ENCODE results near the gene USP19.
A peak's percentile ranks its signal among the peaks of the same experiment; 100 is the strongest.

Gene USP19, protein sequence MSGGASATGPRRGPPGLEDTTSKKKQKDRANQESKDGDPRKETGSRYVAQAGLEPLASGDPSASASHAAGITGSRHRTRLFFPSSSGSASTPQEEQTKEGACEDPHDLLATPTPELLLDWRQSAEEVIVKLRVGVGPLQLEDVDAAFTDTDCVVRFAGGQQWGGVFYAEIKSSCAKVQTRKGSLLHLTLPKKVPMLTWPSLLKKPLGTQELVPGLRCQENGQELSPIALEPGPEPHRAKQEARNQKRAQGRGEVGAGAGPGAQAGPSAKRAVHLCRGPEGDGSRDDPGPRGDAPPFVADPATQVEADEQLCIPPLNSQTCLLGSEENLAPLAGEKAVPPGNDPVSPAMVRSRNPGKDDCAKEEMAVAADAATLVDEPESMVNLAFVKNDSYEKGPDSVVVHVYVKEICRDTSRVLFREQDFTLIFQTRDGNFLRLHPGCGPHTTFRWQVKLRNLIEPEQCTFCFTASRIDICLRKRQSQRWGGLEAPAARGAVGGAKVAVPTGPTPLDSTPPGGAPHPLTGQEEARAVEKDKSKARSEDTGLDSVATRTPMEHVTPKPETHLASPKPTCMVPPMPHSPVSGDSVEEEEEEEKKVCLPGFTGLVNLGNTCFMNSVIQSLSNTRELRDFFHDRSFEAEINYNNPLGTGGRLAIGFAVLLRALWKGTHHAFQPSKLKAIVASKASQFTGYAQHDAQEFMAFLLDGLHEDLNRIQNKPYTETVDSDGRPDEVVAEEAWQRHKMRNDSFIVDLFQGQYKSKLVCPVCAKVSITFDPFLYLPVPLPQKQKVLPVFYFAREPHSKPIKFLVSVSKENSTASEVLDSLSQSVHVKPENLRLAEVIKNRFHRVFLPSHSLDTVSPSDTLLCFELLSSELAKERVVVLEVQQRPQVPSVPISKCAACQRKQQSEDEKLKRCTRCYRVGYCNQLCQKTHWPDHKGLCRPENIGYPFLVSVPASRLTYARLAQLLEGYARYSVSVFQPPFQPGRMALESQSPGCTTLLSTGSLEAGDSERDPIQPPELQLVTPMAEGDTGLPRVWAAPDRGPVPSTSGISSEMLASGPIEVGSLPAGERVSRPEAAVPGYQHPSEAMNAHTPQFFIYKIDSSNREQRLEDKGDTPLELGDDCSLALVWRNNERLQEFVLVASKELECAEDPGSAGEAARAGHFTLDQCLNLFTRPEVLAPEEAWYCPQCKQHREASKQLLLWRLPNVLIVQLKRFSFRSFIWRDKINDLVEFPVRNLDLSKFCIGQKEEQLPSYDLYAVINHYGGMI (N-terminal part only)

DNA sequence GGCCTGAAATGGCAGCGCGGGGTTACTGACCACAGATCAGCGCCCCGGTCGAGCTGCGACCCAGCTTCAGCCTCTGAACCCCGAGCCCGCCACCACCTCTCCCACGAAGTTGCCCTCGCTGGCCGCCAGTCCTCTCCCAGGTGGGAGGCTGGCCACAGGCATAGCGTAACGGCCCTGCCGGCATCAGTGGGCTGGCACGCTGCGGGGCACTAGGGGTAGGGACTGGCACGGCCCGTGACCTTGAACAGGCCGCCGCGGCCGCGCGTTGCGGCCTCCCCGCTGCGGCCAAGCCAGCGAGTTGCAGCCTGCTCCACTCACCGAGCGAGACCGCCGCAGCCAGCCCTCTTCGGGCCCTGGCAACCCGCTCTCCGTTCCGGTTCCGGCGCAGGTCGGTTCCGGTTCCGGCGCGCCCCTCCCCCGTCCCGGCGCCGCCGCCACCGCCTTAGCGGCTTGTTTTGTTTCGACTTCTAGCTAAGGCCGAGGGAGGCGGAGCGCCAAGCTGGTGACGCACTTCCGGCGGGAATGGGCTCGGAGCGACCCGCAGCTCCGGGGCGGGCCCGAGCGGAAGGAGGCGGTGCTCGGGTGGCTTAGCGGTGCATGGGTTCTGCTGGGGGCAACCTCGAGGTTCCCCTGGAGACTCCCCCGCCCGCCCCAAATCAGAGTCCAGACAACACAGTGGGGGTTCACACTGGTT, at the start of gene USP19:
Gene USP19, minus strand, starts transcription at position 386 of the 694 bp plus-strand sequence. CDS start 1,678 bp downstream, outside the sequence.
- peak; percentile 39 to 96 (median 90) for DNase-seq

DNA sequence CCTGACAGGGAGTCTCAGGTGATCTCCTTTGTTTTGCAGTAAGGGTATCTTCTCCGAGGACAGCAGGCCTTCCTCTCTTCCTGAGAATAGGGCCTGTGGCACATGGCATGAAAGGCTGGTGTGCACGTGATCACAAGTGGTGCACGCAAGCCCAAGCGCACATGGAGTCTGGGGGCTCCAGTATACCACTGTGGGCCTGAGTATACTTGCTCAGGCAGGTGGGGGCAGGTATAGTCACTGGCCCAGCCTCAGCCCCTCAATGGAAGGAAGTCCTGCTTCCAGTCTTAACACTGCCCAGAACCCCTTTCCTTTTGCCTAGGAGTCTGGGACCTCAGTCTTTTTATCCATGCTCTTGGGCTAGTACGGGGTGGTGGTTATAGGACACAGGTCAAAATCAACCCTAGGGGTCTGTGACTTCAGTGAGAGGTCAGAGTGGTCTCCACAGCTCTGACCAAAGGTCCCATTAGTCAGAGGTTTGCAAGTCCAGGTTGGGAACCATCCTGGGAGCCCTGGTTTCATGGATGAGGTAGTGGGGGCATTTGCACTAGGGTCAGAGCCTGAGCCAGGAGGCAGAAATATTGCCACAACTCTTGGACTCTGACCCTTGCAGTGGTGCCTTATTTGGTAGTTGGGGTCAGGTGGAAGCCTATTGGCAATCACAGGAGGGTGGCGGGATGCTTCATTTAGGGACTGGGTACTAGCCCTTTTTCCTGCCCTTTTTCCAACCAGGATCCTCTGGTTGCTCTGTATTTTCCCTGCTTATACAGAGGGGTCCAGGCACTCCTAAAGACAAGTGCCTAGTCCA, 46.3 kb upstream of the USP19 start:
- DNase-seq = no peak

DNA sequence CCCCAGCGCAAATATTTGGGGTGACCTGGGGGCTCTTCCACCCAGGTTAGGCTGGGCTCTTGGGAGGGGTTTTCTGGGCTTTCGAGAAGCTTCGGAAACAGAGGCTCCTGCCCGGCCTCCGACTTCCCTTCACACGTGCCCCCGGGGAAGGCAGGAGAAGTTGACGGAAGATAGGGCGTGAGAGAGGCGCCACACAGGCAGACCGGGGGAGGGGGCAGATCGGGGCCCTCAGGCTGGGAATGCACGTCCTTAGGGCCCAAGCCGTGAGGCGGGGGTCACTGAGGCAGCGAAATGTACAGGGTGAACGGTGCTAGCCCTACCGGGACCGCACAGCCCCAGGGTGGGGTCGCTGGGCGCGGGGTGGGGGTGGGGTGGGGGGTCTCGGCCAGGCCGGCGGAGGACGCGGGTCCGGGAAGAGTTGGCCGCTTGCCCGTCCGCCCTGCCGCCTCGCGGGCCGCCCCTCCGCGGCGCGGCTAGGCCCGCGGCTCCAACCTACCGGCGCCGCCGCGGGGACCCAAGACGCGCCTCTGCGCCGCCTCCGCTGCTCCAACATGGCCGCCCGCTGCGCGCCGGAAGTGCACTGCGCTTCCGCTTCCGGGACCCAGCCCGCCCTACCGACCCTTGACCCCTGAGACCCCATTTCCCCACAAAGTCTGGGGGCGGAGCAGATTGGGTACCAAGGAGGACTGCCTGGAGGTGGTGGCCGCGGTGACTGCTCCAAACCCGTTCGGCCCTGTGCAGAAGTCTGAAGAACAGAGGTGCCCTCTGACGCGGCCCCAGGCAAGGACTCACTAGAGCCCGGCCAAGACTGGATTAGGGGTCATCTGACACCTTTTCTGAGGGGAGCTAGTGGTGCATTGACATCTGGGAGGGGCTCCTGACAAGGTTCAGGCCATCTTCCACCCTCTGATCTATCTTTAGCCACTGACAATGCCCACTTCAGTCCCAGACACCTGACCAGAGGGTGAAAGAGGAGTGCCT, 45.4 kb upstream of the USP19 start, which contains the start of gene CCDC71:
Gene CCDC71, minus strand, starts transcription at position 561 of the 981 bp plus-strand sequence. CDS start 2,123 bp downstream, outside the sequence.
- peak in 49 of 56 donors; percentile 11 to 80 (median 51) for DNase-seq

DNA sequence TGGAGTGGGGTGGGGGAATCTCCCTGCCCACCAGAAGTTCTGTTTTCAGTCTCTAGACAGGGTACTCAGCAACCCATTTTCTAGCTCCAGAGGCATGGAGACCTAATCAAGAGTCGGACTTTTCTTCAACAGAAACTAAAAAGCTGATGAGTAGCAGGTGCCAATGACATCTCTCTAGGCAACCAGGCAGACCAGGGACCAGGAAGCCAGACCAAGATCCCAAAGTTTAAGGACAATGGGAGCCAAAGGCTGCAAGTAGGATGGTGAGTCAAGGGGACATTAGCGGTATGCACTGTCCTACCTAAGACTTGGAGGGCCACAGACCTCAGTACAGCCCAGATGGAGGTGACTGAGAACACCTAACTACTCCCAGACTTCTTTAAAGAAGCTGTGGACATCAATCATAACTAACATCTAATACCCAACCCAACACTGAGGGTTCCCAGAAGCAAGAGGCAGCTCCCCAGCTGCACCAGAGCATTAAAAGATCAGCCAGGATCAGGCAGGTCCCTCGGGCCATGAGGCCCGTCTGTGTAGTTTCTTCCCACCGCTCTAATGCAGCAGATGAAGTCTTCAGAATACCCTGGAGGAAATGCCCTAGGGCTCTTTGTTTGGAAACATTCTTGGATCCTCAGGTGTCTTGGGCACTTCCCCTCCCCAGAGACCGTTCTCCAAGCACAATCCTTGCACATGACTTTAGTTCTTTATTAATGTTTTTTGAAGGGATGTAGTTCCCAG, 44.5 kb upstream of the USP19 start:
- no peak for DNase-seq

DNA sequence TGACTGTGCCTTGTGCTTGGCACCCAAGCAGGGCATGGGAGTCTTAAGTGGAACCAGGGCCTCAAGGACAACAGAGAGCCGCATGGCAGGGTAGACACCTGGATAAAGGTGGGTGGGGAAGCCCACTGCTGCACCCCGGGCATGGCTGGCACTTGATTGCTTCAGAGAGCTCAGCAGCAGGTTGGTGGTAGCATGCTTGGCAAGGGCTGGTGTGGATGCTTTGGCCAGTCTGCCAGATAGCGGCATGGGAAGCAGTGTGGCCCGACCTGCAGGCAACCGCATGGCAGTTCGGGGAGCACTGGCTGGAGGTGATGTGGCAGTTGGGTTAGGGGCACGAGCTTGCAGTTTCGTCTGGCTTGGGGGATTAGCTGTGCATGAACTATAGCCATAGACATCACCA, 43.0 kb upstream of the USP19 start:
- DNase-seq = no peak

DNA sequence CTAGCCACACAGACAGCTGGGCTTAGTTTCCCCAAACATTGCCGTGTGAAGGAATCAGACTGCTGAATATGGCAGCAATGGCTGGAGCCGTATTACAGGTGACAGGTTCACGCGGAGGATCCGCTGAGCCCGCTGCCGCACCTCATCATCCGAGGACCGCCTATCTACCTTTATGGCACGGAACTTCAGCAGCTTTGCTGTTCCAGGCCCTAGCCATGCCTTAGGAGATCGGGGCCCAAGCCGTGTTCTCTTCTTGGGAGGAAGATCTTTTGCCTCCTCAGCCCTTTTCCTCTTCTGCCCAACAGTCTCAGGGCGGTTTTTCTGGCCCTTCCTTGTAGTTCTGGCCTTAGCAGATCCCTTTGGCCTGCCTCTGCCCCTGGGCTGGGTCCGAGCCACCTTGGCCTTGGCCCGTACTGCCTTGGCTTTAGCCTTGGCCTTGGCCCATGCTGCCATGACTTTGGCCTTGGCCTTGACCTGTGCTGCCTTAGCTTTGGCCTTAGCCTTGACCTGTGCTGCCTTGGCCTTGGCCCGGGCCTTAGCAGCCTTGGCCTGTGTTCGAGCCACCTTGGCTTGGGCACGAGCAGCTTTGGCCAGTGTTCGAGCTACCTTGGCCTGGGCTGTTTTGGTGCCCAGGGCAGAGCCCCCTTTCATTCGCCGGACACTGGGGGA, 42.3 kb upstream of the USP19 start:
- DNase-seq = no peak

DNA sequence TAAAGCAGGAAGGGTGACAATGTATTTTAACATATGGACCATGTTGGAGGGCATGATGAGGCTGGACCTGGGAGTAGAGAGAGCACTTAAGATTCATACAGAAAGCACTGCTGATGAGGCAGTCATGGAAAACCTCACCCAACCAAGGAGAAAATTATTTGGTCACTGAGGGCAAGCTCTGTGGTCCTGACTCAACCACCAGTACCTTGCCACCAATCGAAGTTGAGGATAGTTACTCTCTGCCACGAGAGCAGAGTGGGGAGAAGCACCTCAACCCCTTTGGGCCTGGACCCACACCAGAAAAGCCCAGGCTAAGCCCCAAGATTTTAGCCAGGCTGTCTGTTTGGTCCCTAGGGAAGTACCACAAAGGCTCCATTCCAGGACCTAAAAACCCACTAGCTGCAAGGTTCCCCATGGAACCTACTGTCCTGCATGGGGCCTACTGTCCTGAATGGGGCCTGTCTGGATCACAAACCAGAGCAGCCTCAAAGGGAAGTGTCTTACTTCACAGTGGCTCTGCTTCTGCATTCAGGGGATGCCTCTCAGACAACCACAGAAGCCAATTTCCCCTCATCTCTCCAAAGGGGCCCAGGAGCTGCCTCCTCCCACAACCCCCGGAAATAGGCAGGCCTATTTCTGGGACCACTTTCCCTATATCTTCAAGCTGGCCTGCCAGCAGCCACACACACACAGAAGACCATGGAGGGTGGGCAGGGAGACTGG, 41.3 kb upstream of the USP19 start:
- DNase-seq = peak in 1 of 56 donors; percentile 13

DNA sequence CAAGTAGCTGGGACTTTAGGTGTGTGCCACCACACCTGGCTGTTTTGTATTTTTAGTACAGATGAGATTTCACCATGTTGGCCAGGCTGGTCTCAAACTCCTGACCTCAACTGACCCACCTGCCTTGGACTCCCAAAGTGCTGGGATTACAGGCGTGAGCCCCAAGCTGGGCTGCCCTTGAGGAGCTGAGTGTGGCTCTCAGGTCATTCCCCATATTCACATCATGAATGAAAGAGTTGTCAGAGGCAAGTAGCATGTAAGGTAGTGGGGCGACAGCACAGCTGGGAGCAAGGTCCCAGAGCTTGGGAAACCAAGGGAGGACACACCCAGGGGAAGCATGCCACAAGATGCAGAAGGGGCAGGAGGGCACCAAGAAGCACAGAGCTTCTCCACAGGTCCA, 40.6 kb upstream of the USP19 start:
- DNase-seq = no peak

DNA sequence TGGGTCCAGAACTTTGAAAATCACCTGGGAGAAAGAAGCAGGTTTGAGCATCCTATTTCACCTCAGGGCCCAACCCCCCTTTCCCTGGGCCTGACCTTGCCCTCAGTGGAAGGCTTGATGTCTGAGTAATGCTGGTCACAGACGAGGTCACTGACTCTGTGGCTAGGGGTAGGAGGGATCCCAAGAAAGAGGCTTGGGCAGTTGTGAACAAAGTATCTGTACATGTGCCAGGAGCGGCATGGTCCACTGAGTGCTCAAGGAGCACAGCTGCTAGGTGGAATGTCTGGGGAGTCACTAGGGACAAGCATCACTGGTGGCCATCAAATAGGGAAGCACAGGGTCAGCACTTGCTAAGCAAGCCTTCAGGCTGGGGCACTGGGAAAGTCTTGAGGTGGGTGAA, 38.2 kb upstream of the USP19 start:
- no peak for DNase-seq

DNA sequence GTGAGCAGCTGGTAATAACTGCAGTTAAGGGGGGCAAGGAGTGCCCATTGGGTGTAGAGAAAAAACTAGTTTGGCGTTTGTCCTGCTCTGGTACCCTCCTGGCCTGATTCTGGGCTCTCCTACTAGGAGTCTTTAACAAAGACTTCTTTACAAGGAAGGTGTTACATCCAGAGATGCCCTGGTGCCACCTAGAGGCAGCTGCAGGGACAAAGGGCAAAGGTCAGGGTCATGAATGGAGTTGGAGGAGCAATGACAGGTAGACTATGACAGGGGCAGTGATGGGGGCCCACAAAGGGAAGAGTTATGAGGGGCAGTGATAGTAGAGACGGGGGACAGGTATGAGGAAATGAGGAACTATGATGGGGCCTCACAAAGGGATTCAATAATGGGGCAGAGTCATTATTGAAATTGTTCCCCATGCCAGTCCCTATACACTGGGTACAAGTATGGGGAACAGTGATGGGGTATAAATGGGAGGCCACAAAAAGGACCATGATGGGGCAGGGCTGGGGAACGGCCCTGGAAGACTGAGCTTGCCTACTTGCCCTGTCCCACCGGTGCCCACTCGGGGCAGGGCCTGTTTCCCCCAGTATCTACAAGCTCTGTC, 37.6 kb upstream of the USP19 start:
- peak in 6 of 56 donors; percentile 7 to 20 (median 12) for DNase-seq

DNA sequence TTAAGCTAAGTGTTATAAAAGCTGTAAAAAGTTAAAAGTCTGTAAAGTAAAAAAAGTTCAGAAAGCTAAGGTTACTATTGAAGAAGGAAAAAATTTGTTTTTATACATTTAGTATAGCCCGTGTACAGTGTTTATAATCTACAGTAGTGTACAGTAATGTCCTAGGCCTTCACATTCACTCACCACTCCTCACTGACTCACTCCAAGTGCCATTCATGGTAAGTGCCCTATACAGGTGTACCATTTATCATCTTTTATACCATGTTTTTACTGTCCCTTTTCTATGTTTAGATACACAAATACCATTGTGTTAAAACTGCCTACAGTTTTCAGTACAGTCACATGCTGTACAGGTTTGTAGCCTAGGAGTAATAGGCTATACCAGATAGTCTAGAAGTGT, 36.7 kb upstream of the USP19 start:
- no peak for DNase-seq

DNA sequence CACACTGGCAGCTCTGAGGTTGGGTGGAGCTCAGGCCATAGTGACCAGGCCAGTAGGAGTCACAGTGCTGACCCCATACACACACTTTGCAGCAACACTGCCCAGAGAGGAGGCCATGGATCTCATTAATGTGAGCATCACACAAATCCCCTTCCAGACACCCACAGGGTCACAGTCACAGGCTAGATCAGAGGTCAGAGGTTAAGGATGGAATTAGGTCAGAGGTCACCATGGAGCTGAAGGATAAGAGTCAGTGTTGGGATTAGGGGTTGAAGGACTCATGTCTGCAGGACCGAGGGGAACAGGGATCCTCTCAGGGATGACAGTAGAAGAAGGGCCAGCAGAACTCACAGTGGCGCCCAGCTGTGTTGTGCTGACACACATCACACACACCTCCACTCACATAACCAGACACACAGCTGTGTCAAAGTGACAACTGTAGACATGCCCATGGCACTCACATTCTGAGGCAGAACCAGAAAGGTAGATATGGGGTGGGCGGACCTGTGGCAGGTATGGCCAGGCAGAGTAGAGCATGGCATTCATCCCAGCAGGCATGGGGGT, 32.8 kb upstream of the USP19 start:
- no peak for DNase-seq

DNA sequence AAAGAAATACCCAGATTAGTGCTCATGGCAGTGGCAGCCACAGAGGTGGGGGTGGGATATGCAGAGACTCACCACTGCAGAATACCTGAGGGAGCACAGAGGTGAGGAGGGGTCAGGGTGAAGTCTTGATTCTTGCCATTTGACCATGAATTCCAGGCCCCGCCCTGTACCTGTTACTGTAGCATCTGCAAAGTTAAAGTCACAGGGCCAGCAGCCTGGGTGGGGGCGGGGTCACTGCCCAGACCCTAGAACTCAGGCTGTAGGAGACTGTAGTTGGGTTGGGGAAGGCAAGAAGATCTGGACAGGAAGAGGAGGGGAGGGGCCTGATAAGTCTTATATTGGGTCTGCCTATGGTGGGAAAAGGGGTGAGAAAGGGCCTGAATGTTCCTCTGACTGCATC, 31.0 kb upstream of the USP19 start:
- DNase-seq = no peak

DNA sequence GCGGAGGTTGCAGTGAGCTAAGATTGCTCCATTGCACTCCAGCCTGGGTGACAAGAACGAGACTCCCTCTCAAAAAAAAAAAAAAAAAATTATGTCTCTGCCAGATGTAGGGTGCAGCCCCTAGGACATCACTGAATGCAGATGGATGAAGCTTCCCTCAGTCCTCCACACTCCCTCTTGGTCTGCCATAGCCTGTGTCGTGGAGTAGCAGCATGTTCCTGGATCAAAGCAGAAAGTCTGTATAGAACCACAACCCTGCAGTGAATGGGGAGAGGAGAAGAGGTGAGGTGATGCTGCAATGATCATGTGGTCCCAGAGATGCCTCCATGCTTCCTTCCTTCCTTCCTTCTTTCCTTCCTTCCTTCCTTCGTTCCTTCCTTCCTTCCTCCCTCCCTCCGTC, 27.5 kb upstream of the USP19 start:
- DNase-seq = no peak

DNA sequence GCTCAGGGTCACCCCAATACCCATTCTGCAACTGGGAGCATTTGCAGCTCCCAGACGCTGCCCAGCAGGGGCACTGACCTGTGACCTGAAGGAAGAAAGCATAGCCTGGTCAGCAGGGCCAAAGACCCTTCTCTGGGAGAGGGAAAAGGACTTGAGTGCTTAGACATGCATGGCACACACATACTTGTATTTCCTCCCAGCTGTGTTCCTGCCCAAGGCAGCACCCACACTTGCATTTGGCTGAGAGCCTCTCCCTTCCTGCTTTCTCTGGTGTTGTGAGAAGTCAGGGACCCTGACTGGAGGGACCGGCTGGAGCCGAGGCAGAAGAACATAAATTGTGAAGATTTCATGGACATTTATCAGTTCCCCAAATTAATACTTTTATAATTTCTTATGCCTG, 19.5 kb upstream of the USP19 start:
- DNase-seq = no peak

DNA sequence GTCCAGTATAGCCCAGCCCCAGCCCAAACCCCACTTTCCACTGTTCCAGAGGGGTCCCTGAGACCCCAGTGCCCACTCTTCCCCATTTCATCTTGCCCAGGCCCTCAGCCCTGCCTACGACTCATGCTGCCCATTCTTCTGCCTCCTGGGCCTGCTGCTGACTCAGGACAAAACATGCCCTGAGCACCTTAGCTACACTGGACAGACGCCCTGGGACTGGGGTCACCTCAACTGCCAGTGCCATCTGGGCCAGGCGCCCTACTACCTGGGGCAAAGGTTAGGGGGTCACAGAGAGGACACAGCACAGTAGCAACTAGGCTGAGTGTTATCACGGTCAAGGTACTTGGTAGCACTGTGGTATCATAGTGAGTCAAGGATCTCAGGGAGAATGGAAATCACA, 14.9 kb upstream of the USP19 start:
- DNase-seq = no peak
